ENCODE measurements around the gene IGFN1.

GRCh38 chr1:201250326-201251011 is 59.8 kb downstream of the IGFN1 start:
- TF ChIP-seq POLR2A (IDR thresholded peaks at IDR 0.05; ENCODE audit: low read length): no peak
- TF ChIP-seq GATA1 (IDR thresholded peaks at IDR 0.05; ENCODE audit: low read depth, low read length): no peak

All from erythroblast (primary cell).